ENCODE results near the gene TIMM21. TPM values are rescaled to one million over a fixed set of nuclear protein-coding genes. Genes with fewer than 3 reads are reported as not detected.

Gene TIMM21
- total RNA-seq, 1 experiment from 2014 or later: 46.0 TPM

GRCh38 chr18:74166386-74166785 is 18.1 kb downstream of the TIMM21 start:
- no peak overlapping the region for H3K56ac ChIP-seq (ENCODE audit: insufficient read length, low read depth, low read length)
- Mint-ChIP-seq H3K9me3 (no peaks in the 10 kb centered on the region), H3K36me3 (ENCODE audit: insufficient read depth in 1 of 3, low read depth in 3 of 3) (peaks cover 0 to 3% (median 0%) of the 10 kb centered on the region in 3 experiments; a peak in 1 of 7 replicates), H3K4me1 (no peaks in the 10 kb centered on the region), H3K27me3 (ENCODE audit: low read depth) (no peaks in the 10 kb centered on the region), H3K4me3 (no peak overlapping the region), H3K27ac (no peak overlapping the region)
- H2BK12ac ChIP-seq (ENCODE audit: insufficient read length, low read depth, low read length): no peak overlapping the region
- H3K79me1 ChIP-seq (ENCODE audit: insufficient read depth, low read depth, low read length, poor library complexity, severe bottlenecking): no peaks in the 10 kb centered on the region
- no peak overlapping the region for H3K18ac ChIP-seq (ENCODE audit: insufficient read length, low read depth, low read length)
- no peak overlapping the region for H2AK5ac ChIP-seq (ENCODE audit: insufficient read length, low read length)
- no peak overlapping the region for H4K91ac ChIP-seq (ENCODE audit: insufficient read length, low read depth, low read length)
- H3K27ac ChIP-seq (ENCODE audit: insufficient read length, low read depth, low read length): no peak overlapping the region
- no peak overlapping the region for H2AFZ ChIP-seq (ENCODE audit: low read length)
- H3K23ac ChIP-seq (ENCODE audit: insufficient read length, low read depth, low read length): no peak overlapping the region
- H3K23me2 ChIP-seq (ENCODE audit: insufficient read length, low read depth, low read length, poor library complexity, severe bottlenecking): no peaks in the 10 kb centered on the region
- H3T11ph ChIP-seq (ENCODE audit: low read length): no peak overlapping the region
- H4K8ac ChIP-seq (replicated peaks; ENCODE audit: insufficient read length, low read depth, low read length): no peak overlapping the region
- no peaks in the 10 kb centered on the region for H3K27me3 ChIP-seq (ENCODE audit: insufficient read depth, low read length)
- TF ChIP-seq CTCF (conservative IDR thresholded peaks at IDR 0.05): no peak
- H3K4ac ChIP-seq (ENCODE audit: low read depth, low read length): no peak overlapping the region
- no peak overlapping the region for H4K5ac ChIP-seq (ENCODE audit: insufficient read length, low read depth, low read length)
- H3K4me1 ChIP-seq (ENCODE audit: insufficient read depth, low read length): no peaks in the 10 kb centered on the region
- H2BK5ac ChIP-seq (ENCODE audit: insufficient read length, low read length): no peak overlapping the region
- no CpG with 5 or more reads among the region's 7 CpGs for WGBS (ENCODE audit: extremely low coverage, insufficient read length, low lambda C conversion rate)
- DNase-seq: no peak
- H2BK15ac ChIP-seq (ENCODE audit: low read depth, low read length): no peak overlapping the region
- no peak overlapping the region for H2BK20ac ChIP-seq (ENCODE audit: low read depth, low read length, poor library complexity, severe bottlenecking)
- no peak overlapping the region for H3K4me2 ChIP-seq (ENCODE audit: insufficient read depth, insufficient read length, low read length)
- H4K20me1 ChIP-seq (ENCODE audit: control insufficient read depth, insufficient read depth, insufficient read length): no peaks in the 10 kb centered on the region
- H3K9ac ChIP-seq (ENCODE audit: extremely low read depth, insufficient read length, low read length): no peak overlapping the region
- no peaks in the 10 kb centered on the region for H3K79me2 ChIP-seq (ENCODE audit: insufficient read depth, low read length)
- no peaks in the 10 kb centered on the region for H3K9me3 ChIP-seq (ENCODE audit: control insufficient read depth, low read depth, low read length)
- no peak overlapping the region for H2BK120ac ChIP-seq (ENCODE audit: low read depth, low read length, poor library complexity, severe bottlenecking)
- H3K14ac ChIP-seq (ENCODE audit: insufficient read depth, low read length): no peak overlapping the region
